ENCODE data around the gene VDR.
A peak's percentile ranks its signal among the peaks of the same experiment; 100 is the strongest.

VDR gene

DNA sequence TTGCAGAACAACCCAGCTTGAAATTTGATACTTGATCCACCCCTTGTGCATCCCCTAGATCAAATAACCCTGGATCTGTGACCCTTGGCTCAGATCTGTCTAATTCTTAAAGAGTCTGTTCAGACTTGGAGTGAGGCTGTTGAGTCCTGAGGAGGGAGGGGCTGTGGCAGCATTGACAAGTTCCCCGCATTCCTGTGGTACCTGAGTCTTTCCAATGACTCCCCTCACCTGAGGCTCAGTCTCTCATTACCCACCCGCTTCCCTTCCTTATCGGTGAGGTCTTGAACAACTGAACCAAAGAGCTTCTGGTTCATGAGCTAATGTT is 69.0 kb downstream of the VDR start:
- intact Hi-C loops (cut with DNase I), result loop anchor here (5.0 kb wide), 1 partner anchor 183 kb away; no protein-coding TSS in a partner anchor
- no peak for DNase-seq

GRCh38 chr12:47835006-47835830 is 69.6 kb downstream of the VDR start:
- DNase-seq, result peak in 1 of 10 donors; percentile 61
- intact Hi-C loops (cut with DNase I), result loop anchor here (5.0 kb wide), 1 partner anchor 183 kb away; no protein-coding TSS in a partner anchor

- intact Hi-C loops (cut with DNase I), result no loop called here
- DNase-seq, result peak in 1 of 10 donors; percentile 22
Observed at GRCh38 chr12:47834199-47834903, 70.4 kb downstream of the VDR start.

- peak in 1 of 10 donors; percentile 60 for DNase-seq
- intact Hi-C loops (cut with DNase I), result no loop called here
Observed at GRCh38 chr12:47833591-47834012, 71.2 kb downstream of the VDR start.

- peak in 1 of 10 donors; percentile 47 for DNase-seq
- intact Hi-C loops (cut with DNase I), result no loop called here
Observed at GRCh38 chr12:47832263-47832933, 72.4 kb downstream of the VDR start.

- intact Hi-C loops (cut with DNase I), result no loop called here
- DNase-seq, result peak in 1 of 10 donors; percentile 39
Observed at GRCh38 chr12:47829584-47829983, 75.2 kb downstream of the VDR start.

- peak in 1 of 10 donors; percentile 77 for DNase-seq
- intact Hi-C loops (cut with DNase I), result no loop called here
Observed at GRCh38 chr12:47828976-47829482, 75.8 kb downstream of the VDR start.

GRCh38 chr12:47828008-47828975 is 76.5 kb downstream of the VDR start:
- peak in 1 of 10 donors; percentile 27 for DNase-seq
- intact Hi-C loops (cut with DNase I), result no loop called here

- intact Hi-C loops (cut with DNase I), result no loop called here
- peak in 1 of 10 donors; percentile 56 for DNase-seq
Observed at GRCh38 chr12:47825173-47825639, 79.6 kb downstream of the VDR start.

- DNase-seq, result no peak
- intact Hi-C loops (cut with DNase I), result no loop called here
Observed at GRCh38 chr12:47824635-47825034, 80.2 kb downstream of the VDR start.

- intact Hi-C loops (cut with DNase I), result no loop called here
- no peak for DNase-seq
Observed at GRCh38 chr12:47824198-47824597, 80.6 kb downstream of the VDR start.

DNA sequence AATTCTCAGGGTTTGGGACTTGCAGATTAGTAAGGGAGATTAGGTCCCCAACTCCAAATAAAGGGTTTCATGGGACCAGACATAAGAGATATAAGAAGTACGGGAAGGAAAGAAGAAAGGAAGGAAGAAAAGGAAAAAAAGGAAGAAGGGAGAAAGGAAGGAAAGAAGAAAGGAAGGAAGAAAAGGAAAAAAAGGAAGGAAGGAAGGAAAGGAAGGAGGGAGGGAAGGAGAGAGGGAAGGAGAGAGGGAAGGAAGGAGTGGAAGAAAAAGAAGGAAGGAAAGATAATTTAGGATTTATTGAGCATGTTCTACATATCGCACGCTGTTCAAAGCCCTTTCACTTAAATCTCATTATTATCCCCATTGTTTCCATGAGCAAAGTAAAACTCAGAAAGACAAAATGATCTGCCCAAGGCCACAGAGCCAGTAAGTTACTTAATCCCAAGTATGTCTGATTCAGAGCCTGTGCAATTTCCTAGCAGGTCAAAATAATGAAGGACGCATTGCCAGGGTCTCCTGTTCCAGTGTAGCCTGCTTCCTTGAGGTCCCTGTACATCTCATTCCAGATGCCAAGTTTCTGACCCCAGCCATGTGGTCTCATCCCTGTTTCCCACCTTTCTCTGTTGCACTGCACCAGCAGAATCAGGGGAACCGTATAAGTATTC is 81.2 kb downstream of the VDR start:
- intact Hi-C loops (cut with DNase I), result no loop called here

GRCh38 chr12:47822863-47823262 is 81.9 kb downstream of the VDR start:
- DNase-seq, result no peak
- intact Hi-C loops (cut with DNase I), result no loop called here

More for the DNA sequence above, 81.2 kb downstream of the VDR start:
- DNase-seq, result no peak

DNA sequence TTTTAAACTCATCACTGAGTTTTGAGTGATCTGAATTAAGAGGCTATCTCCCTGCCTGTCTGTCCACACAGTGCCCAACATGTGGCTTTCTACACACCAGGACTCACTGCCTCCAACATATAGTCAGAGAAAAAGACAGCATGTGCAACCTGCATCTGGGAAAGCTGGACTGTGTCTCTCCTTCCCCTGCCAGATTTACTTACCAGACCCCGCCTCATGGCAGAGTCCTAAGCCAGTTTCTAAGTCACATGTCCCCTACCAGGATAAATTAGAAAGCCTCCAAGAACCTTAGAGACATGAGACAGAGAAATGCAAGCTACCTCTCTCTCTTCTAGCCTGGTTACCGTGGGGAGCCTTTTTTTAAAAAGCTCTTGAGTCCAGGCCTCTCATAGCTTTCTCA is 82.4 kb downstream of the VDR start:
- intact Hi-C loops (cut with DNase I), result no loop called here
- DNase-seq, result peak in 1 of 10 donors; percentile 5

GRCh38 chr12:47821346-47821706 is 83.5 kb downstream of the VDR start:
- intact Hi-C loops (cut with DNase I), result no loop called here
- peak in 1 of 10 donors; percentile 24 for DNase-seq

GRCh38 chr12:47820631-47821345 is 84.0 kb downstream of the VDR start:
- intact Hi-C loops (cut with DNase I), result no loop called here
- peak in 3 of 10 donors; percentile 47 to 79 (median 55) for DNase-seq

GRCh38 chr12:47819896-47820630 is 84.7 kb downstream of the VDR start, which contains the start of gene HDAC7:
Gene HDAC7, minus strand, starts transcription at chr12:47819903. Its CDS starts 118 bp downstream, at chr12:47819785.
- intact Hi-C loops (cut with DNase I), result no loop called here

More at GRCh38 chr12:47819896-47820630, 84.7 kb downstream of the VDR start, which contains the start of gene HDAC7:
- peak in 9 of 10 donors; percentile 54 to 91 (median 65) for DNase-seq

All from posterior cingulate gyrus (tissue), 11 donors.